IPS-15b (cell line): Measurements from ENCODE around the gene MSL1.

Experiments
- H3K27me3 ChIP-seq: one replicate; pipeline ENCODE4 v1.6.1; 2013; ENCODE audit warnings: low read length; ENCODE audit not compliant: control insufficient read depth, insufficient read depth
- H3K36me3 ChIP-seq: one replicate; pipeline ENCODE4 v1.6.1; 2013; ENCODE audit warnings: low read length; ENCODE audit not compliant: control insufficient read depth, insufficient read depth
- H3K4me1 ChIP-seq: one replicate; pipeline ENCODE4 v1.6.1; 2013; ENCODE audit warnings: mild to moderate bottlenecking, low read length; ENCODE audit not compliant: control insufficient read depth, insufficient read depth
- H3K4me3 ChIP-seq: one replicate; pipeline ENCODE4 v1.5.1; 2013; ENCODE audit warnings: low read depth, low read length
- H3K9ac ChIP-seq: one replicate; pipeline ENCODE4 v1.6.1; 2013; ENCODE audit warnings: low read depth, mild to moderate bottlenecking, low read length
- H3K9me3 ChIP-seq: one replicate; pipeline ENCODE4 v1.6.1; 2013; ENCODE audit warnings: mild to moderate bottlenecking, low read length; ENCODE audit not compliant: control insufficient read depth, insufficient read depth

Gene MSL1

GRCh38 chr17:40111221-40112128, 10.3 kb upstream of the MSL1 start:
- H3K9me3 ChIP-seq: no peaks in the 10 kb centered on the region
- no peaks in the 10 kb centered on the region for H3K36me3 ChIP-seq
- H3K4me3 ChIP-seq: no peak overlapping the region
- peaks cover 9% of the 10 kb centered on the region for H3K27me3 ChIP-seq
- H3K9ac ChIP-seq: no peak overlapping the region
- H3K4me1 ChIP-seq: peaks cover 54% of the 10 kb centered on the region

GRCh38 chr17:40112191-40112711, 9.5 kb upstream of the MSL1 start:
- Histone ChIP-seq H3K36me3 (no peaks in the 10 kb centered on the region), H3K4me1 (peaks cover 52% of the 10 kb centered on the region), H3K27me3 (peaks cover 7% of the 10 kb centered on the region), H3K9ac (no peak overlapping the region), H3K9me3 (no peaks in the 10 kb centered on the region), H3K4me3 (no peak overlapping the region)

- Histone ChIP-seq H3K4me3 (no peak overlapping the region), H3K36me3 (no peaks in the 10 kb centered on the region), H3K4me1 (peaks cover 49% of the 10 kb centered on the region), H3K27me3 (peaks cover 2% of the 10 kb centered on the region), H3K9me3 (no peaks in the 10 kb centered on the region), H3K9ac (no peak overlapping the region)
Observed at GRCh38 chr17:40112718-40113109, 9.1 kb upstream of the MSL1 start.

GRCh38 chr17:40113110-40113906, 8.5 kb upstream of the MSL1 start:
- Histone ChIP-seq H3K9me3 (no peaks in the 10 kb centered on the region), H3K27me3 (no peaks in the 10 kb centered on the region), H3K9ac (peak overlapping the region; percentile 84), H3K4me3 (peak overlapping the region; percentile 43), H3K4me1 (peaks cover 46% of the 10 kb centered on the region), H3K36me3 (no peaks in the 10 kb centered on the region)

- no peaks in the 10 kb centered on the region for H3K36me3 ChIP-seq
- H3K9me3 ChIP-seq: no peaks in the 10 kb centered on the region
- H3K4me3 ChIP-seq: peak overlapping the region; percentile 43
- peaks cover 43% of the 10 kb centered on the region for H3K4me1 ChIP-seq
- H3K27me3 ChIP-seq: no peaks in the 10 kb centered on the region
- peak overlapping the region; percentile 84 for H3K9ac ChIP-seq
Observed at GRCh38 chr17:40113907-40114245, 7.9 kb upstream of the MSL1 start.

- Histone ChIP-seq H3K9ac (no peak overlapping the region), H3K4me1 (peaks cover 34% of the 10 kb centered on the region), H3K4me3 (no peak overlapping the region), H3K36me3 (no peaks in the 10 kb centered on the region), H3K27me3 (no peaks in the 10 kb centered on the region), H3K9me3 (no peaks in the 10 kb centered on the region)
Observed at GRCh38 chr17:40115101-40115436, 6.7 kb upstream of the MSL1 start.

- no peaks in the 10 kb centered on the region for H3K4me1 ChIP-seq
- H3K36me3 ChIP-seq: peaks cover 2% of the 10 kb centered on the region
- H3K27me3 ChIP-seq: no peaks in the 10 kb centered on the region
- H3K9me3 ChIP-seq: no peaks in the 10 kb centered on the region
- H3K9ac ChIP-seq: peak overlapping the region; percentile 55
- peak overlapping the region; percentile 64 for H3K4me3 ChIP-seq
Observed at GRCh38 chr17:40122136-40122998, 596 bp downstream of the MSL1 start.

- Histone ChIP-seq H3K36me3 (peaks cover 2% of the 10 kb centered on the region), H3K9ac (peak overlapping the region; percentile 55), H3K27me3 (no peaks in the 10 kb centered on the region), H3K4me3 (peak overlapping the region; percentile 64), H3K4me1 (no peaks in the 10 kb centered on the region), H3K9me3 (no peaks in the 10 kb centered on the region)
Observed at GRCh38 chr17:40122999-40123810, 1.4 kb downstream of the MSL1 start.

- peak overlapping the region; percentile 64 for H3K4me3 ChIP-seq
- H3K9me3 ChIP-seq: no peaks in the 10 kb centered on the region
- H3K9ac ChIP-seq: peak overlapping the region; percentile 55
- no peaks in the 10 kb centered on the region for H3K4me1 ChIP-seq
- peaks cover 5% of the 10 kb centered on the region for H3K36me3 ChIP-seq
- H3K27me3 ChIP-seq: no peaks in the 10 kb centered on the region
Observed at GRCh38 chr17:40123811-40124114, 2.0 kb downstream of the MSL1 start.

- no peaks in the 10 kb centered on the region for H3K4me1 ChIP-seq
- H3K4me3 ChIP-seq: peak overlapping the region; percentile 64
- H3K36me3 ChIP-seq: peaks cover 9% of the 10 kb centered on the region
- H3K9ac ChIP-seq: no peak overlapping the region
- H3K9me3 ChIP-seq: no peaks in the 10 kb centered on the region
- H3K27me3 ChIP-seq: no peaks in the 10 kb centered on the region
Observed at GRCh38 chr17:40124279-40125141, 2.7 kb downstream of the MSL1 start.
